OCI-LY1 (cell line): ENCODE results near the gene SLC2A4RG.

Source experiments
- H2AFZ ChIP-seq: fragments of 200-600 bp; sonication (generic), shearing (Covaris generic); 2 replicates; pipeline ENCODE4 v1.6.0; 2014; ENCODE audit warnings: antibody characterized with exemption, mild to moderate bottlenecking, low read length
- H3F3A ChIP-seq: fragments of 200-600 bp; sonication (generic), shearing (Covaris generic); 2 replicates; pipeline ENCODE4 v1.6.0; 2014; ENCODE audit warnings: mild to moderate bottlenecking, antibody characterized with exemption, low read length, moderate library complexity; ENCODE audit not compliant: insufficient read depth
- H3K27ac ChIP-seq: fragments of 200-600 bp; sonication (generic); 2 replicates; pipeline ENCODE4 v1.5.1; 2014; ENCODE audit warnings: low read length, mixed run types, mild to moderate bottlenecking, low read depth; ENCODE audit not compliant: poor library complexity, severe bottlenecking
- H3K27me3 ChIP-seq: fragments of 200-600 bp; sonication (generic); 2 replicates; pipeline ENCODE4 v1.6.0; 2014; ENCODE audit warnings: antibody characterized with exemption, mild to moderate bottlenecking, low read length, moderate library complexity; ENCODE audit not compliant: insufficient read depth
- H3K36me3 ChIP-seq: fragments of 200-600 bp; sonication (generic); 2 replicates; pipeline ENCODE4 v1.6.1; 2014; ENCODE audit warnings: mild to moderate bottlenecking, antibody characterized with exemption, low read length, moderate library complexity, mixed read lengths; ENCODE audit not compliant: insufficient read depth
- H3K4me1 ChIP-seq: fragments of 200-600 bp; sonication (generic); 2 replicates; pipeline ENCODE4 v1.5.1; 2014; ENCODE audit warnings: mild to moderate bottlenecking, low read length, moderate library complexity; ENCODE audit not compliant: insufficient read depth, severe bottlenecking
- H3K4me2 ChIP-seq: fragments of 200-600 bp; sonication (generic), shearing (Covaris generic); 2 replicates; pipeline ENCODE4 v1.6.1; 2014; ENCODE audit warnings: low read length
- H3K4me3 ChIP-seq: fragments of 200-600 bp; sonication (generic); 2 replicates; pipeline ENCODE4 v1.5.1; 2014; ENCODE audit warnings: low read length, low read depth, mild to moderate bottlenecking, mixed read lengths; ENCODE audit not compliant: poor library complexity, severe bottlenecking
- H3K79me2 ChIP-seq: fragments of 200-600 bp; shearing (Covaris generic); 2 replicates; pipeline ENCODE4 v1.6.1; 2016; ENCODE audit warnings: mixed run types, low read length, mixed read lengths; ENCODE audit not compliant: insufficient read depth
- H3K9ac ChIP-seq: fragments of 200-600 bp; sonication (generic), shearing (Covaris generic); 2 replicates; pipeline ENCODE4 v1.6.1; 2014; ENCODE audit warnings: mild to moderate bottlenecking, low read length, mixed read lengths
- H3K9me2 ChIP-seq: fragments of 200-600 bp; sonication (generic), shearing (Covaris generic); 2 replicates; pipeline ENCODE4 v1.6.1; 2014; ENCODE audit warnings: low read depth, mild to moderate bottlenecking, low read length, mixed read lengths
- H3K9me3 ChIP-seq: fragments of 200-600 bp; shearing (Covaris generic); 2 replicates; pipeline ENCODE4 v1.6.1; 2014; ENCODE audit warnings: low read length, mixed read lengths
- H4K20me1 ChIP-seq: fragments of 200-600 bp; sonication (generic), shearing (Covaris generic); 2 replicates; pipeline ENCODE4 v1.6.0; 2016; ENCODE audit warnings: mild to moderate bottlenecking, low read length; ENCODE audit not compliant: insufficient read depth
- CTCF ChIP-seq: fragments of 200-600 bp; sonication (generic), shearing (Covaris generic); IDR thresholded peaks from 2 replicates; pipeline ENCODE4 v1.5.1; 2017; ENCODE audit warnings: mild to moderate bottlenecking, antibody characterized with exemption, low read length, moderate library complexity, mixed read lengths
- EZH2 ChIP-seq: fragments of 200-600 bp; sonication (generic), shearing (Covaris generic); IDR thresholded peaks from 2 replicates; pipeline ENCODE4 v1.8.0; 2017; ENCODE audit warnings: borderline replicate concordance, mixed run types, mild to moderate bottlenecking, antibody characterized with exemption, low read length, moderate library complexity, mixed read lengths

The SLC2A4RG gene

GRCh38 chr20:63738687-63739129, 868 bp upstream of the SLC2A4RG start:
- no peak overlapping the region for H2AFZ ChIP-seq
- H3K9ac ChIP-seq: no peak overlapping the region
- peak overlapping the region; percentile 60; the same call in 1 of the 2 replicates for H3K4me2 ChIP-seq
- no peaks in the 10 kb centered on the region; the same call in 1 of the 2 replicates for H3K27me3 ChIP-seq
- TF ChIP-seq EZH2 (no peak), CTCF (no peak)
- no peak overlapping the region for H3K4me3 ChIP-seq
- no peaks in the 10 kb centered on the region for H3K79me2 ChIP-seq
- H4K20me1 ChIP-seq: no peaks in the 10 kb centered on the region
- no peak overlapping the region for H3K27ac ChIP-seq
- peaks cover 29% of the 10 kb centered on the region for H3K36me3 ChIP-seq
- H3F3A ChIP-seq: no peaks in the 10 kb centered on the region; the same call in 1 of the 2 replicates
- no peaks in the 10 kb centered on the region for H3K9me2 ChIP-seq
- H3K4me1 ChIP-seq: peaks cover 39% of the 10 kb centered on the region
- H3K9me3 ChIP-seq: no peaks in the 10 kb centered on the region

- H3K27me3 ChIP-seq: no peaks in the 10 kb centered on the region; the same call in 1 of the 2 replicates
- no peaks in the 10 kb centered on the region for H3K9me3 ChIP-seq
- H3K9ac ChIP-seq: peak overlapping the region; percentile 39; the same call in 1 of the 2 replicates
- no peak overlapping the region for H2AFZ ChIP-seq
- peaks cover 18% of the 10 kb centered on the region for H3K36me3 ChIP-seq
- no peaks in the 10 kb centered on the region for H4K20me1 ChIP-seq
- TF ChIP-seq EZH2 (no peak), CTCF (no peak)
- no peak overlapping the region for H3K27ac ChIP-seq
- H3K9me2 ChIP-seq: no peaks in the 10 kb centered on the region
- peak overlapping the region; percentile 53 for H3K4me2 ChIP-seq
- H3K4me1 ChIP-seq: peaks cover 39% of the 10 kb centered on the region
- H3K79me2 ChIP-seq: no peaks in the 10 kb centered on the region
- H3K4me3 ChIP-seq: peak overlapping the region; percentile 49
- H3F3A ChIP-seq: no peaks in the 10 kb centered on the region; the same call in 1 of the 2 replicates
These were observed 572 bp downstream of the SLC2A4RG start for GRCh38 chr20:63740070-63740626.

- Histone ChIP-seq H3K4me2 (peak overlapping the region; percentile 53), H3K9me3 (no peaks in the 10 kb centered on the region), H3K9ac (peak overlapping the region; percentile 39; the same call in 1 of the 2 replicates), H2AFZ (no peak overlapping the region), H3K27ac (no peak overlapping the region), H3K9me2 (no peaks in the 10 kb centered on the region), H3K4me1 (peaks cover 38% of the 10 kb centered on the region), H3F3A (no peaks in the 10 kb centered on the region; the same call in 1 of the 2 replicates), H3K79me2 (no peaks in the 10 kb centered on the region), H3K27me3 (no peaks in the 10 kb centered on the region; the same call in 1 of the 2 replicates), H4K20me1 (no peaks in the 10 kb centered on the region), H3K4me3 (peak overlapping the region; percentile 49), H3K36me3 (peaks cover 12% of the 10 kb centered on the region)
- TF ChIP-seq EZH2 (no peak), CTCF (no peak)
These were observed 1.2 kb downstream of the SLC2A4RG start for GRCh38 chr20:63740627-63741353.
